Psoas muscle (tissue), 8 donors: Measurements from ENCODE around the gene PLPPR1. TPM values are rescaled to one million over a fixed set of nuclear protein-coding genes. Genes with fewer than 3 reads are reported as not detected.

Experiments used
- ATAC-seq, 4 donors: fragments of 200-7000 bp; cut with Tn5 transposase; one replicate each; pipeline ENCODE4 v1.9.1; 2020; ENCODE audit warnings: moderate library complexity in 3 of 4, mild to moderate bottlenecking in 2 of 4
- DNase-seq, 2 donors: peaks; one replicate each; pipeline ENCODE4 v3.0.0-alpha.2; 2020
- H3K27ac ChIP-seq: fragments of 200-600 bp; one replicate; pipeline ENCODE4 v1.8.0; 2022
- H3K27me3 ChIP-seq, 3 donors: fragments of 200-600 bp in 1 of 3; one replicate each; pipeline versions ENCODE4 v1.6.1 to v1.8.0; 2013 to 2022; ENCODE audit warnings: low read length in 2 of 3, mild to moderate bottlenecking in 2 of 3, moderate library complexity in 1 of 3; ENCODE audit not compliant: insufficient read depth in 3 of 3
- H3K36me3 ChIP-seq, 2 donors: fragments of 200-600 bp in 1 of 2; one replicate each; pipeline versions ENCODE4 v1.6.1 to v1.8.0; 2013 to 2022; ENCODE audit warnings: low read depth in 1 of 2, mild to moderate bottlenecking in 1 of 2, moderate library complexity in 1 of 2; ENCODE audit not compliant: insufficient read depth in 1 of 2
- H3K4me1 ChIP-seq: fragments of 200-600 bp; one replicate; pipeline ENCODE4 v1.8.0; 2022
- H3K4me3 ChIP-seq: fragments of 200-600 bp; one replicate; pipeline ENCODE4 v1.8.0; 2022; ENCODE audit warnings: mild to moderate bottlenecking
- H3K9me3 ChIP-seq: fragments of 200-600 bp; one replicate; pipeline ENCODE4 v1.8.0; 2022
- WGBS, 3 donors: extraction: QIAGEN DNeasy Blood & Tissue Kit; methylation state at CpG; one replicate each; pipeline versions ENCODE4 v1.1.6 to v1.1.7; 2013; 5-methylcytosine and 5-hydroxymethylcytosine counted together
- intact Hi-C, 2 donors: fragments of 100-400 bp; cut with DNase I; formaldehyde crosslinking; loops; one replicate each; pipeline versions ENCODE4 v1.11.0 to v1.14.2; 2022
- polyA plus RNA-seq, 3 donors: library from polyadenylated mRNA; stranded (reverse); fragments of 200-250 nt; gene quantifications; one replicate each; pipeline ENCODE4 v1.2.3, GENCODE V29; 2013
- total RNA-seq, 4 donors: library from RNA; stranded (reverse); fragmentation: NEBNext Ultra II Directional in 2 of 4; extraction: Animal tissue kit (Norgen Biotek cat#: 25700) in 2 of 4; gene quantifications; one replicate each; pipeline versions ENCODE4 v1.2.1 to v1.2.4, GENCODE V29; 2021 to 2023
- TF ChIP-seq, protein P1 (sequence below): fragments of 200-600 bp; IDR thresholded peaks from one replicate; pipeline ENCODE4 v1.8.0; 2022; ENCODE audit warnings: antibody characterized with exemption
- donor health status: healthy with polysubstance abuse.
- donor health status: DM: no; HTN: no; CAD: no; lungs with moderate emphysema.
- donor health status: Bipolar disorder and iron deficiency.
- donor health status: healthy.
- donor health status: DM: yes; HTN: yes; CAD: no.
- donor health status: DM: no; HTN: no; CAD: no.
- donor health status: DM: no; HTN: no; CAD: no.
- donor health status: DM: yes; HTN: yes; CAD: no.

PLPPR1 gene
- total and polyA plus RNA-seq, 7 donors, result 0.03 to 0.11 TPM; not detected in 5

DNA sequence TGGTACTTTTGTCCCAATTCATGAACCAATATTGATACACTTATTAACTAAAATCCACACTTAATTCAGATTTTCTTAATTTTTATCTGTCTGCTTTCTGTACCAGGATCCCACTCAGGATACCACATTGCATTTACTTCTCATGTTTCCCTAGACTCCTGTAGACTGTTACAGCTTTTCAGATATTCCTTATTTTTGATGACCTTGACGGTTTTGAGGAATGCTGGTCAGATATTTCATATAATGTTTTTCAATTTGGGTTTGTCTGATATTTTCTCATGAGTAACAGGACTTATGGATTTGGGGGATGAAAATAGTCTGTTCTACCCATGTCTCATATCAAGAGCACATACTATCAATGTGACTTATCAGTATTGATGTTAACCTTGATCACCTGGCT is 37.4 kb downstream of the PLPPR1 start:
- TF ChIP-seq, protein P1, sequence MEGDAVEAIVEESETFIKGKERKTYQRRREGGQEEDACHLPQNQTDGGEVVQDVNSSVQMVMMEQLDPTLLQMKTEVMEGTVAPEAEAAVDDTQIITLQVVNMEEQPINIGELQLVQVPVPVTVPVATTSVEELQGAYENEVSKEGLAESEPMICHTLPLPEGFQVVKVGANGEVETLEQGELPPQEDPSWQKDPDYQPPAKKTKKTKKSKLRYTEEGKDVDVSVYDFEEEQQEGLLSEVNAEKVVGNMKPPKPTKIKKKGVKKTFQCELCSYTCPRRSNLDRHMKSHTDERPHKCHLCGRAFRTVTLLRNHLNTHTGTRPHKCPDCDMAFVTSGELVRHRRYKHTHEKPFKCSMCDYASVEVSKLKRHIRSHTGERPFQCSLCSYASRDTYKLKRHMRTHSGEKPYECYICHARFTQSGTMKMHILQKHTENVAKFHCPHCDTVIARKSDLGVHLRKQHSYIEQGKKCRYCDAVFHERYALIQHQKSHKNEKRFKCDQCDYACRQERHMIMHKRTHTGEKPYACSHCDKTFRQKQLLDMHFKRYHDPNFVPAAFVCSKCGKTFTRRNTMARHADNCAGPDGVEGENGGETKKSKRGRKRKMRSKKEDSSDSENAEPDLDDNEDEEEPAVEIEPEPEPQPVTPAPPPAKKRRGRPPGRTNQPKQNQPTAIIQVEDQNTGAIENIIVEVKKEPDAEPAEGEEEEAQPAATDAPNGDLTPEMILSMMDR, result no peak
- DNase-seq (no peak), ATAC-seq (no peak)
- Histone ChIP-seq H3K27me3 (peaks cover 0 to 3% (median 0%) of the 10 kb centered on the region in 3 donors), H3K4me3 (no peak overlapping the region), H3K9me3 (no peaks in the 10 kb centered on the region), H3K4me1 (no peaks in the 10 kb centered on the region), H3K36me3 (no peaks in the 10 kb centered on the region), H3K27ac (no peak overlapping the region)
- 35 to 90% (median 68%) methylated on average over 1 of the region's 1 CpG for WGBS, 3 donors
- intact Hi-C loops, result no loop called here

GRCh38 chr9:101068696-101069095 is 40.2 kb downstream of the PLPPR1 start:
- Histone ChIP-seq H3K36me3 (no peaks in the 10 kb centered on the region), H3K27ac (no peak overlapping the region), H3K4me3 (no peak overlapping the region), H3K9me3 (no peaks in the 10 kb centered on the region), H3K27me3 (no peaks in the 10 kb centered on the region), H3K4me1 (no peaks in the 10 kb centered on the region)
- 39 to 60% (median 57%) methylated on average over 1 of the region's 1 CpG for WGBS, 3 donors
- DNase-seq, result no peak
- no peak for ATAC-seq
- intact Hi-C loops, result no loop called here
- TF ChIP-seq, protein P1, result no peak

- DNase-seq (no peak), ATAC-seq (no peak)
- TF ChIP-seq, protein P1, result no peak
Observed at GRCh38 chr9:101072259-101072658, 43.7 kb downstream of the PLPPR1 start.

GRCh38 chr9:101073122-101073521 is 44.6 kb downstream of the PLPPR1 start:
- intact Hi-C loops, result no loop called here
- no peak overlapping the region for H3K4me3 ChIP-seq
- H3K27me3 ChIP-seq, result no peaks in the 10 kb centered on the region
- no peaks in the 10 kb centered on the region for H3K36me3 ChIP-seq
- DNase-seq (no peak), ATAC-seq (no peak)
- H3K27ac ChIP-seq, result no peak overlapping the region
- TF ChIP-seq, protein P1, result no peak
- WGBS, 3 donors, result 24 to 42% (median 27%) methylated on average over 2 of the region's 2 CpGs
- no peaks in the 10 kb centered on the region for H3K4me1 ChIP-seq
- H3K9me3 ChIP-seq, result no peaks in the 10 kb centered on the region

More at GRCh38 chr9:101072259-101072658, 43.7 kb downstream of the PLPPR1 start:
- no peaks in the 10 kb centered on the region for H3K9me3 ChIP-seq
- WGBS, 3 donors, result 90 to 93% (median 91%) methylated on average over 3 of the region's 3 CpGs
- intact Hi-C loops, result no loop called here
- no peaks in the 10 kb centered on the region for H3K36me3 ChIP-seq
- no peak overlapping the region for H3K27ac ChIP-seq
- no peak overlapping the region for H3K4me3 ChIP-seq
- H3K4me1 ChIP-seq, result no peaks in the 10 kb centered on the region
- H3K27me3 ChIP-seq, result no peaks in the 10 kb centered on the region

- intact Hi-C loops, result no loop called here
- WGBS, 3 donors, result 79 to 87% (median 85%) methylated on average over 3 of the region's 3 CpGs
Observed at GRCh38 chr9:101081641-101082040, 53.1 kb downstream of the PLPPR1 start.

More at GRCh38 chr9:101081641-101082040, 53.1 kb downstream of the PLPPR1 start:
- DNase-seq (no peak), ATAC-seq (no peak)
- TF ChIP-seq, protein P1, result no peak
- Histone ChIP-seq H3K4me1 (no peaks in the 10 kb centered on the region), H3K36me3 (no peaks in the 10 kb centered on the region), H3K4me3 (no peak overlapping the region), H3K27me3 (peaks cover 0 to 3% (median 0%) of the 10 kb centered on the region in 3 donors), H3K27ac (no peak overlapping the region), H3K9me3 (no peaks in the 10 kb centered on the region)
